ENCODE measurements around the gene LPCAT1. TPM values are rescaled to one million over a fixed set of nuclear protein-coding genes. Genes with fewer than 3 reads are reported as not detected.
"Not testable (repeated sequence)": the region's sequence is repeated elsewhere in the genome, so short reads cannot be mapped to it uniquely, and the experiment has no call there.

LPCAT1 gene
- polyA plus RNA-seq, 1 donor: 46.0 TPM

GRCh38 chr5:1524799-1525623 is 1.3 kb upstream of the LPCAT1 start:
- no peak for DNase-seq

- no peak for DNase-seq
These were observed 680 bp upstream of the LPCAT1 start for GRCh38 chr5:1524481-1524798.

- no peak for DNase-seq
These were observed 324 bp downstream of the LPCAT1 start for GRCh38 chr5:1523480-1523792.

GRCh38 chr5:1522601-1523479 is 920 bp downstream of the LPCAT1 start:
- DNase-seq: no peak

GRCh38 chr5:1521671-1522600 is 1.8 kb downstream of the LPCAT1 start:
- no peak for DNase-seq

GRCh38 chr5:1520791-1521453 is 2.8 kb downstream of the LPCAT1 start:
- no peak for DNase-seq

- no peak for DNase-seq
These were observed 4.0 kb downstream of the LPCAT1 start for GRCh38 chr5:1519631-1520210.

GRCh38 chr5:1517838-1518237 is 5.9 kb downstream of the LPCAT1 start:
- no peak for DNase-seq

GRCh38 chr5:1516615-1517601 is 6.9 kb downstream of the LPCAT1 start:
- DNase-seq: no peak

GRCh38 chr5:1515921-1516571 is 7.7 kb downstream of the LPCAT1 start:
- DNase-seq: no peak

GRCh38 chr5:1515311-1515920 is 8.3 kb downstream of the LPCAT1 start:
- no peak for DNase-seq

GRCh38 chr5:1514819-1515310 is 8.9 kb downstream of the LPCAT1 start:
- DNase-seq: not testable (repeated sequence)

- DNase-seq: no peak
These were observed 9.5 kb downstream of the LPCAT1 start for GRCh38 chr5:1514027-1514818.

- DNase-seq: no peak
These were observed 10.3 kb downstream of the LPCAT1 start for GRCh38 chr5:1513326-1514026.

GRCh38 chr5:1512541-1513291 is 11.0 kb downstream of the LPCAT1 start:
- no peak for DNase-seq

- no peak for DNase-seq
These were observed 11.9 kb downstream of the LPCAT1 start for GRCh38 chr5:1511651-1512540.
